T-helper 17 cell (primary cell): ENCODE measurements around the gene ASGR1. TPM values are rescaled to one million over a fixed set of nuclear protein-coding genes. Genes with fewer than 3 reads are reported as not detected.
"Not testable (repeated sequence)": the region's sequence is repeated elsewhere in the genome, so short reads cannot be mapped to it uniquely, and the experiment has no call there.

Experiments used
- ATAC-seq: fragments of 150-1000 bp; cut with Tn5 transposase; 2 replicates; pipeline ENCODE4 v1.10.0; 2021; ENCODE audit warnings: mild to moderate bottlenecking, moderate library complexity
- DNase-seq, 3 donors: peaks; one replicate each; pipeline versions ENCODE4 v3.0.0 to v3.0.0-alpha.2; 2020 to 2021
- H3K9me3 ChIP-seq: one replicate; pipeline ENCODE4 v1.7.0; 2013; ENCODE audit warnings: low read length, mild to moderate bottlenecking; ENCODE audit not compliant: control insufficient read depth, poor library complexity, severe bottlenecking
- H3K27ac Mint-ChIP-seq: one replicate; pipeline ENCODE4 v1.8.0; 2022; ENCODE audit warnings: mild to moderate bottlenecking, moderate library complexity, mixed read lengths
- H3K27me3 Mint-ChIP-seq: one replicate; pipeline ENCODE4 v1.8.0; 2022; ENCODE audit warnings: mixed read lengths
- H3K36me3 Mint-ChIP-seq: one replicate; pipeline ENCODE4 v1.8.0; 2022; ENCODE audit warnings: low read depth, mixed read lengths
- H3K4me1 Mint-ChIP-seq: one replicate; pipeline ENCODE4 v1.8.0; 2022; ENCODE audit warnings: mild to moderate bottlenecking, mixed read lengths
- H3K4me3 Mint-ChIP-seq: one replicate; pipeline ENCODE4 v1.8.0; 2022; ENCODE audit warnings: mild to moderate bottlenecking, moderate library complexity, mixed read lengths
- total RNA-seq, 4 donors: library from RNA in 2 of 4; stranded (reverse) in 2 of 4; gene quantifications; one replicate each; pipeline ENCODE4 v1.2.3 and lab custom pipeline; 2022 to 2026

Gene ASGR1
- total RNA-seq, 2 donors from 2014 or later = 0.42 to 0.92 TPM

GRCh38 chr17:7190276-7190917 lies 11.2 kb upstream of the ASGR1 start:
- Mint-ChIP-seq H3K36me3 (peaks cover 3% of the 10 kb centered on the region), H3K27ac (no peak overlapping the region), H3K4me1 (peaks cover 11% of the 10 kb centered on the region), H3K27me3 (peaks cover 4% of the 10 kb centered on the region), H3K4me3 (no peak overlapping the region)
- ATAC-seq (no peak), DNase-seq (no peak)
- H3K9me3 ChIP-seq = no peaks in the 10 kb centered on the region

- Mint-ChIP-seq H3K36me3 (no peaks in the 10 kb centered on the region), H3K4me3 (no peak overlapping the region), H3K27me3 (peaks cover 4% of the 10 kb centered on the region), H3K4me1 (peaks cover 8% of the 10 kb centered on the region), H3K27ac (no peak overlapping the region)
- ATAC-seq = peak; percentile 32
- no peak for DNase-seq
- no peaks in the 10 kb centered on the region for H3K9me3 ChIP-seq
Observed at GRCh38 chr17:7186241-7186640, 7.1 kb upstream of the ASGR1 start.

- H3K27ac Mint-ChIP-seq = no peak overlapping the region
- DNase-seq = no peak
- no peak overlapping the region for H3K4me3 Mint-ChIP-seq
- peaks cover 8% of the 10 kb centered on the region for H3K4me1 Mint-ChIP-seq
- ATAC-seq = no peak
- no peaks in the 10 kb centered on the region for H3K9me3 ChIP-seq
- H3K27me3 Mint-ChIP-seq = peaks cover 4% of the 10 kb centered on the region
- H3K36me3 Mint-ChIP-seq = no peaks in the 10 kb centered on the region
Observed at GRCh38 chr17:7184647-7185046, 5.5 kb upstream of the ASGR1 start.

GRCh38 chr17:7184091-7184488 lies 4.9 kb upstream of the ASGR1 start:
- Mint-ChIP-seq H3K27me3 (peaks cover 4% of the 10 kb centered on the region), H3K27ac (no peak overlapping the region), H3K4me3 (no peak overlapping the region), H3K36me3 (no peaks in the 10 kb centered on the region), H3K4me1 (peaks cover 8% of the 10 kb centered on the region)
- ATAC-seq (no peak), DNase-seq (no peak)
- H3K9me3 ChIP-seq = no peaks in the 10 kb centered on the region

- no peak overlapping the region for H3K4me3 Mint-ChIP-seq
Observed at GRCh38 chr17:7183433-7184090, 4.4 kb upstream of the ASGR1 start.

GRCh38 chr17:7182101-7182500 lies 2.9 kb upstream of the ASGR1 start:
- H3K36me3 Mint-ChIP-seq, ATAC-seq, H3K27ac Mint-ChIP-seq, H3K9me3 ChIP-seq, DNase-seq, H3K4me3 Mint-ChIP-seq: not testable (repeated sequence)
- Mint-ChIP-seq H3K27me3 (peaks cover 15% of the 10 kb centered on the region), H3K4me1 (peaks cover 15% of the 10 kb centered on the region)

More at GRCh38 chr17:7183433-7184090, 4.4 kb upstream of the ASGR1 start:
- H3K4me1 Mint-ChIP-seq = peaks cover 8% of the 10 kb centered on the region
- H3K27me3 Mint-ChIP-seq = peaks cover 4% of the 10 kb centered on the region
- H3K9me3 ChIP-seq = no peaks in the 10 kb centered on the region
- ATAC-seq = no peak
- DNase-seq = no peak
- H3K36me3 Mint-ChIP-seq = no peaks in the 10 kb centered on the region
- no peak overlapping the region for H3K27ac Mint-ChIP-seq

- H3K27me3 Mint-ChIP-seq = peaks cover 11% of the 10 kb centered on the region
- no peak overlapping the region for H3K27ac Mint-ChIP-seq
- H3K36me3 Mint-ChIP-seq = no peaks in the 10 kb centered on the region
- H3K4me1 Mint-ChIP-seq = peaks cover 9% of the 10 kb centered on the region
- ATAC-seq (no peak), DNase-seq (no peak)
- H3K9me3 ChIP-seq = no peaks in the 10 kb centered on the region
- H3K4me3 Mint-ChIP-seq = peak overlapping the region; percentile 31
Observed at GRCh38 chr17:7178973-7179316, 225 bp downstream of the ASGR1 start.

GRCh38 chr17:7177954-7178477 lies 1.2 kb downstream of the ASGR1 start:
- DNase-seq (no peak), ATAC-seq (no peak)
- Mint-ChIP-seq H3K27ac (no peak overlapping the region), H3K4me1 (peaks cover 9% of the 10 kb centered on the region), H3K36me3 (no peaks in the 10 kb centered on the region), H3K4me3 (peak overlapping the region; percentile 80), H3K27me3 (peaks cover 11% of the 10 kb centered on the region)
- H3K9me3 ChIP-seq = no peaks in the 10 kb centered on the region

- Mint-ChIP-seq H3K4me3 (peak overlapping the region; percentile 80), H3K27me3 (peaks cover 11% of the 10 kb centered on the region), H3K4me1 (peaks cover 9% of the 10 kb centered on the region), H3K27ac (no peak overlapping the region), H3K36me3 (no peaks in the 10 kb centered on the region)
- no peaks in the 10 kb centered on the region for H3K9me3 ChIP-seq
- ATAC-seq (peak; percentile 84), DNase-seq (peak; percentile 44 to 60 (median 52))
Observed at GRCh38 chr17:7177191-7177953, 1.8 kb downstream of the ASGR1 start.

- H3K4me3 Mint-ChIP-seq = no peak overlapping the region
- no peak for ATAC-seq
Observed at GRCh38 chr17:7176841-7177190, 2.4 kb downstream of the ASGR1 start.

GRCh38 chr17:7176107-7176840 lies 2.9 kb downstream of the ASGR1 start:
- H3K4me1 Mint-ChIP-seq = peaks cover 9% of the 10 kb centered on the region

More at GRCh38 chr17:7176841-7177190, 2.4 kb downstream of the ASGR1 start:
- H3K36me3 Mint-ChIP-seq = no peaks in the 10 kb centered on the region
- peaks cover 11% of the 10 kb centered on the region for H3K27me3 Mint-ChIP-seq
- H3K27ac Mint-ChIP-seq = no peak overlapping the region
- no peaks in the 10 kb centered on the region for H3K9me3 ChIP-seq
- peaks cover 9% of the 10 kb centered on the region for H3K4me1 Mint-ChIP-seq
- no peak for DNase-seq

GRCh38 chr17:7175330-7175733 lies 3.8 kb downstream of the ASGR1 start:
- Mint-ChIP-seq H3K36me3 (no peaks in the 10 kb centered on the region), H3K27ac (no peak overlapping the region), H3K4me1 (peaks cover 9% of the 10 kb centered on the region), H3K4me3 (no peak overlapping the region), H3K27me3 (peaks cover 11% of the 10 kb centered on the region)
- DNase-seq (no peak), ATAC-seq (no peak)
- no peaks in the 10 kb centered on the region for H3K9me3 ChIP-seq

More at GRCh38 chr17:7176107-7176840, 2.9 kb downstream of the ASGR1 start:
- ATAC-seq = no peak
- Mint-ChIP-seq H3K4me3 (no peak overlapping the region), H3K27me3 (peaks cover 11% of the 10 kb centered on the region), H3K36me3 (no peaks in the 10 kb centered on the region), H3K27ac (no peak overlapping the region)
- no peaks in the 10 kb centered on the region for H3K9me3 ChIP-seq
- no peak for DNase-seq
